H1 (cell line): Measurements from ENCODE around the gene RRP1. TPM values are rescaled to one million over a fixed set of nuclear protein-coding genes. Genes with fewer than 3 reads are reported as not detected.

Experiments
- NANOG ChIP-seq: IDR thresholded peaks from 2 replicates; pipeline ENCODE4 v1.6.1; 2011; ENCODE audit warnings: low read length, low read depth, mild to moderate bottlenecking, inconsistent platforms; ENCODE audit not compliant: insufficient read depth, poor library complexity, severe bottlenecking
- polyA plus RNA-seq, 7 experiments: library from polyadenylated mRNA; depleted of rRNA in 3 of 7; stranded (reverse) in 5 of 7; unstranded in 2 of 7; fragments of >200 nt in 5 of 7; fragments of 200-250 nt in 2 of 7; gene quantifications; 1 replicate in 5 of 7; 2 replicates in 1 of 7; 4 replicates in 1 of 7; pipeline versions ENCODE4 v1.2.1 to v1.2.3, GENCODE V29; 2011 to 2013; ENCODE audit warnings: missing spikeins in 2 of 7, mixed read lengths in 2 of 7
- total RNA-seq: library from RNA; stranded (reverse); fragmentation: NEBNext Ultra II Directional; extraction: Animal tissue kit (Norgen Biotek cat#: 25700); gene quantifications from 2 replicates; pipeline ENCODE4 v1.2.1, GENCODE V29; 2021

Gene RRP1
- total and polyA plus RNA-seq, 2 of the 8 experiments (the other 6 are each of a cell fraction or from before 2014, with no cell fraction given): 11.6 to 55.2 TPM

DNA sequence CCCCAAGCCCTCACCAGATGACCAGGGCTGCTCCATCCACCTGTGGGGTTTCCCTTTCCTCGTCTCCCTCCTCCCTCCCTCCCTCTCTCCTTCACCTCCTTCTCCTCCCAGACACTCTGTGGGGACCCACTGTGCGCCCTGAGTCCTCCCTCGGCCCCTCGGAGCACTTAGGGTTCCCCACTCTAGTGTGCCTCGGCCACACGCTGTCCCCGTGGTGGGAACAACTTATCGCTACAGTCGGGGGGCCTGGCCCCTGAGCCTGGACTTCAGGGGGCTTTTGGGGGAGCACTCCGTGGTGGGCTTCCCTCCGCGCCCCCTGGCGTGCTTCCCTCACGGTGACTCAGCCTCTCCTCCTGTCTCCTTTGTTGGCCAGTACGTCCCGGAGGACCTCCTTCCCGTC lies 40.8 kb upstream of the RRP1 start (continued):
- no peak for TF ChIP-seq NANOG
